ENCODE results near the gene C1orf174.

Gene C1orf174

GRCh38 chr1:3874736-3875135 lies 25.3 kb downstream of the C1orf174 start (continued):
- no peak for TF ChIP-seq GLIS3 (CRISPR knock-in tag; IDR thresholded peaks at IDR 0.05)
- no peak for TF ChIP-seq ZNF70 (CRISPR knock-in tag; IDR thresholded peaks at IDR 0.05)
- no peak for TF ChIP-seq CSRNP3 (CRISPR knock-in tag; IDR thresholded peaks at IDR 0.05)
- TF ChIP-seq TOX (CRISPR knock-in tag; IDR thresholded peaks at IDR 0.05; ENCODE audit: borderline replicate concordance), result no peak
- TF ChIP-seq ZNF8 (CRISPR knock-in tag; IDR thresholded peaks at IDR 0.05), result no peak

- no peak for ATAC-seq
- TF ChIP-seq ZC3H10 (CRISPR knock-in tag; IDR thresholded peaks at IDR 0.05) (no peak), ZFP3 (CRISPR knock-in tag; IDR thresholded peaks at IDR 0.05) (no peak), CREB5 (CRISPR knock-in tag; IDR thresholded peaks at IDR 0.05; ENCODE audit: low read depth) (no peak), ZFP30 (CRISPR knock-in tag; IDR thresholded peaks at IDR 0.05) (no peak), ZNF565 (CRISPR knock-in tag; conservative IDR thresholded peaks at IDR 0.05; ENCODE audit: low read depth) (no peak), ZNF8 (CRISPR knock-in tag; IDR thresholded peaks at IDR 0.05) (no peak), GLIS3 (CRISPR knock-in tag; IDR thresholded peaks at IDR 0.05) (no peak), ZNF70 (CRISPR knock-in tag; IDR thresholded peaks at IDR 0.05) (no peak), ESRRG (CRISPR knock-in tag; IDR thresholded peaks at IDR 0.05) (no peak), CSDC2 (CRISPR knock-in tag; IDR thresholded peaks at IDR 0.05) (no peak), RARB (CRISPR knock-in tag; IDR thresholded peaks at IDR 0.05) (no peak), TSHZ2 (CRISPR knock-in tag; IDR thresholded peaks at IDR 0.05) (no peak), CSRNP3 (CRISPR knock-in tag; IDR thresholded peaks at IDR 0.05) (no peak), SNAI2 (CRISPR knock-in tag; IDR thresholded peaks at IDR 0.05) (no peak), PPARA (CRISPR knock-in tag; IDR thresholded peaks at IDR 0.05; ENCODE audit: borderline replicate concordance) (no peak)
Measured at GRCh38 chr1:3872546-3872945, 27.5 kb downstream of the C1orf174 start.

- no peak for ATAC-seq
- TF ChIP-seq CREB5 (CRISPR knock-in tag; IDR thresholded peaks at IDR 0.05; ENCODE audit: low read depth) (no peak), ZFP3 (CRISPR knock-in tag; IDR thresholded peaks at IDR 0.05) (no peak), ESRRG (CRISPR knock-in tag; IDR thresholded peaks at IDR 0.05) (no peak), PATZ1 (CRISPR knock-in tag; IDR thresholded peaks at IDR 0.05; ENCODE audit: borderline replicate concordance) (no peak), TSHZ2 (CRISPR knock-in tag; IDR thresholded peaks at IDR 0.05) (no peak), ISL1 (CRISPR knock-in tag; IDR thresholded peaks at IDR 0.05) (no peak), CSDC2 (CRISPR knock-in tag; IDR thresholded peaks at IDR 0.05) (no peak), ARNTL (CRISPR knock-in tag; IDR thresholded peaks at IDR 0.05; ENCODE audit: borderline replicate concordance, low read depth) (no peak), ZNF8 (CRISPR knock-in tag; IDR thresholded peaks at IDR 0.05) (no peak), CSRNP3 (CRISPR knock-in tag; IDR thresholded peaks at IDR 0.05) (no peak), BACH2 (CRISPR knock-in tag; IDR thresholded peaks at IDR 0.05; ENCODE audit: borderline replicate concordance) (no peak), TCF4 (CRISPR knock-in tag; IDR thresholded peaks at IDR 0.05; ENCODE audit: borderline replicate concordance) (no peak)
Measured at GRCh38 chr1:3871451-3871805, 28.6 kb downstream of the C1orf174 start.
